Skin epidermis (tissue), 12 donors: Measurements from ENCODE around the gene LSP1.
A peak's percentile ranks its signal among the peaks of the same experiment; 100 is the strongest.
"Not testable (repeated sequence)": the region's sequence is repeated elsewhere in the genome, so short reads cannot be mapped to it uniquely, and the experiment has no call there.

Experiments
- H3K27ac ChIP-seq, 21 experiments: fragments of 200-600 bp; sonication (generic) in 11 of 21; one replicate each; pipeline ENCODE4 v1.5.0; 2020; ENCODE audit warnings: mild to moderate bottlenecking in 3 of 21, inconsistent platforms in 2 of 21, moderate library complexity in 2 of 21
- H3K4me3 ChIP-seq, 7 experiments: fragments of 200-600 bp; sonication (generic) in 2 of 7; one replicate each; pipeline ENCODE4 v1.5.0; 2020; ENCODE audit warnings: inconsistent platforms in 2 of 7, mild to moderate bottlenecking in 2 of 7, moderate library complexity in 1 of 7

The LSP1 gene

GRCh38 chr11:1871531-1871930, 18.6 kb downstream of the LSP1 start:
- H3K27ac ChIP-seq: peak overlapping the region in 14 of 21 experiments; percentile 6 to 84 (median 58)
- H3K4me3 ChIP-seq: peak overlapping the region in 5 of 7 experiments; percentile 2 to 40 (median 16)

GRCh38 chr11:1872267-1872985, 19.5 kb downstream of the LSP1 start:
- peak overlapping the region in 14 of 21 experiments; percentile 6 to 84 (median 56) for H3K27ac ChIP-seq
- peak overlapping the region in 3 of 7 experiments; percentile 8 to 40 (median 16) for H3K4me3 ChIP-seq

- Histone ChIP-seq H3K27ac (peak overlapping the region in 13 of 21 experiments; percentile 18 to 84 (median 47)), H3K4me3 (peak overlapping the region in 2 of 7 experiments; percentile 13 to 40)
Measured at GRCh38 chr11:1873048-1873812, 20.3 kb downstream of the LSP1 start.

GRCh38 chr11:1873813-1874150, 20.9 kb downstream of the LSP1 start:
- not testable (repeated sequence) for H3K4me3 ChIP-seq
- peak overlapping the region in 6 of 21 experiments; percentile 47 to 84 (median 67) for H3K27ac ChIP-seq

- H3K4me3 ChIP-seq: not testable (repeated sequence)
- peak overlapping the region in 16 of 21 experiments; percentile 16 to 84 (median 70) for H3K27ac ChIP-seq
Measured at GRCh38 chr11:1874441-1875092, 21.7 kb downstream of the LSP1 start.

- Histone ChIP-seq H3K27ac (peak overlapping the region in 17 of 21 experiments; percentile 16 to 84 (median 76)), H3K4me3 (no peak overlapping the region)
Measured at GRCh38 chr11:1875093-1875850, 22.4 kb downstream of the LSP1 start.

DNA sequence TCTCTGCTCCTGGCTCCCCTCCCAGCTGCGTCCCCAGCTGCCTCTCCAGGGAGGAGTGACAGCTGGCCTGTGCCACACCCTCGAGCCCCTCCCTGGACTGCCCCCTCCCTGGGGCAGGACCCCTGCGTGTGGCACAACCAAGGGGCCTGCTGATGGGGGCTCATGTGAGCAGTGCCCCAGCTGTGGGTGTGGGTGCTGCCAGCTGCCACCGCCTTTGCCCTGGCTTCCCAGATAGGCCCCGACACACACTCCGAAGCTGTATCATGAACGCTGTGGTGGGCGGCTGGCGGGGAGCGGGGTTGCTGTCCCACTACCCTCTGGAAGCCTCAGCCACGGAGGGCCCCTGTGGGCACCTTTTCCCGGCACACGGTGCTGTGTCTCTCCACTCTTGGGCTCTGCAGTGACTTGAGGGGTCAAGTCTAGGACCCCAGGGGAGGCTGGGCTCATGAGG, 23.0 kb downstream of the LSP1 start:
- peak overlapping the region in 19 of 21 experiments; percentile 4 to 84 (median 76) for H3K27ac ChIP-seq
- H3K4me3 ChIP-seq: not testable (repeated sequence)

GRCh38 chr11:1876361-1877063, 23.6 kb downstream of the LSP1 start:
- H3K4me3 ChIP-seq: no peak overlapping the region
- H3K27ac ChIP-seq: peak overlapping the region in 19 of 21 experiments; percentile 4 to 84 (median 76)

GRCh38 chr11:1877211-1878136, 24.6 kb downstream of the LSP1 start:
- Histone ChIP-seq H3K4me3 (no peak overlapping the region), H3K27ac (peak overlapping the region in 19 of 21 experiments; percentile 2 to 84 (median 76))

DNA sequence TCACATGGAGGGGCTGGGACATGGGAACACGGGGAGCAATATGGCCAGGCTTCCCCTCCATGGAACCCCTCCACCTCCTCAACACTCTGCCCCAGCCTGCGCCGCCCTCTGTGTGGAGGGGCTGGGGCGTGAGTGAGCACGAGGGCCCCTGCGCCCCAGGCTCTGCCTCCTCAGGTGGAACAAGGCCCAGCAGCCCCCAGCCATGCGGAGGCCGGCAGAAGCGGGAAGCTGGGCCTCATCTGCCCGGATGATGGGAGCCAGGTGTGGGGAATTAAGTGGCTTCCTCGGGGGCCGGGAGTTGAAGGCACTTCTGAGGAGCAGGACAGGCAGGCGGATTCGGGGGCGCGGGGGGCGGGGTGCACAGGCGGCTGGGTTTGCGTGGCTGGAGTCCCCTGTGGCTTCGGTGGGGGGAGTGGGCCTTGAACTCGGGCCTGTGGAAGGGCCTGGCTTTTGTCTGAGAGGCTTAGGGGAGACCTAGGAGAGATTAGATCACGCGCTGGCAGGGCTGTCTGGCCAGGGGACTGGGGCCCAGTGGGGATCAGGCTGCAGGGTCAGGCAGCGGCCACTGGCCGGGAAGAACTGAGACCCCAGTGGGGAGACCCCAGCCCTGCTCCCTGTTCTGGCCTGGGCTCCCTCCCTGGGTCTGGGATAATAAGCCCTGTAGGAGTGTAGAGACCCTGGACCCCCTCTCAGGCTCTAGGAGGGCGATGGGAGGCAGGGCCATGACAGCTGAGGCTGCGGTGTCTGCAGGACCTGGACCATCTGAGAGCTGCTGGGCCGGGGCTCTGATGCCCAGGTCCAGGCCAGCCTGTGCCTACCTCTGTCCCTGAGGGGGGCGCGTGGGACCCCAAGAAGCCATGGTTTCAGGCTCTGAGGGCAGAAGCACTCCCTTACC, 25.5 kb downstream of the LSP1 start:
- H3K27ac ChIP-seq: peak overlapping the region in 16 of 21 experiments; percentile 2 to 84 (median 74)

DNA sequence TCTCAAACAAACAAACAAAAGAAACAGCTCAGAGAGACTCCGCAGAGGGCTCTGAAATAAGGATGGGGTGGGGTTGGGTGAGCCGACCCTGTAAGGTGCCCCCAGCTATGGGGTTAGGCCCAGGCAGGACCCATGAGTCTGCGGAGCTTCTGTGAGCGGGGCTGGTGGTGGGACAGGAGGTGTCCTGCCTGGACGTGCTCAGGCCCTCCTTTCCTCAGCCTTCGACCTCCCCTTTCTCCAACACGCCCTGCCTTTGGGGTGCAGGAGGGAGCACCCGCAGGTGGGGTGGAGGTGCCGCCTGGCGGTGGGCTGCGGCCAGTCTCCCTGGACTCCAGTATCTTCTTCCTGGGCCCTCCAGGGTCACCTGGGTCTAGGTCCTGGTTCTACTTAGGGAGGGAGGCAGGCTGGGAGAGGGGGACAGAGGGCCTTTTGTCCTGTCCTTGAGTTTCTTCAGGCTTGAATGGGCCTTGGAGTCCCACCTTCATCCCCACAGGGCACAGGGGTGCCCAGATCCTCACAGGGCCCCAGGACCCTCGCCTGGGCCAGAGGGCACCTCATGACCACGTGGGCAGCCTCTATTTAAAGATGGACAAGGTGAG, 26.6 kb downstream of the LSP1 start:
- no peak overlapping the region for H3K4me3 ChIP-seq
- H3K27ac ChIP-seq: peak overlapping the region in 16 of 21 experiments; percentile 12 to 93 (median 82)

More for the DNA sequence above, 25.5 kb downstream of the LSP1 start:
- H3K4me3 ChIP-seq: no peak overlapping the region

- no peak overlapping the region for H3K4me3 ChIP-seq
- H3K27ac ChIP-seq: peak overlapping the region in 20 of 21 experiments; percentile 12 to 93 (median 82)
Measured at GRCh38 chr11:1879941-1880720, 27.2 kb downstream of the LSP1 start.

- Histone ChIP-seq H3K4me3 (no peak overlapping the region), H3K27ac (peak overlapping the region in 20 of 21 experiments; percentile 12 to 93 (median 82))
Measured at GRCh38 chr11:1880746-1881441, 28.0 kb downstream of the LSP1 start.

DNA sequence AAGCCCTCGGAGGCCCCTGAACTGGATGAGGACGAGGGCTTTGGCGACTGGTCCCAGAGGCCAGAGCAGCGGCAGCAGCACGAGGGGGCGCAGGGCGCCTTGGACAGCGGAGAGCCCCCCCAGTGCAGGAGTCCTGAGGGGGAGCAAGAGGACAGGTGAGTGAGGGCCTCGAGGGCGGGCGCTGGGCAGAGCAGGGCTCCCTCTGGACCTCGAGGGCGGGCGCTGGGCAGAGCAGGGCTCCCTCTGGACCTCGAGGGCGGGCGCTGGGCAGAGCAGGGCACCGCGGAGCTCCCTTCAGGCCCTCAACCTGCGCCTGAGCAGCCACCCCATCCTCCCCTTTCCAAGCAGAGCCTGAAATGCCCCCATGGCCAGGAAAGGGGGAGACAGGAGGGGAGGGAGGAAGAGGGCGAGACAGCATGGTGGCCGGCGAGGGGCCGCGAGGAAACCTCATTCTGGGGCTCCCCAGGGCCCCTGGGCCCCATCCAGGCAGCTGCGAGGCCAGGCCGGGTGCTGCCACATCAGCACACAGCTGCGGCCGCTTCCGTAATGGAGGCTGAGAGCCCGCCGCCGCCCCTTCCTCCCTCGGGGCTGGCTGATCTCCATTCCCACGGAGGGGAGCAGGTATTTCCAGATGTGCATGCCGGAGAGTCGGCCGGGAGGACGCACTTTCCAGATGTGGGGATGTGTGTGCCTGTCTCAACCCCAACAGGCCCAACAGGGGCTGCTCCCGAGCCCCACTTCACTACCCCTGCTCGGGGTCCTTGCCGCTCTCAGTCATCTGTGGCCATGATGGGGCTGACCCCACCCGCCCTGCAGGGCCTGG, 28.8 kb downstream of the LSP1 start:
- no peak overlapping the region for H3K4me3 ChIP-seq
- H3K27ac ChIP-seq: peak overlapping the region in 20 of 21 experiments; percentile 12 to 93 (median 82)
